Neural cell (in vitro differentiated cells): ENCODE results near the gene NSFL1C. TPM values are rescaled to one million over a fixed set of nuclear protein-coding genes. Genes with fewer than 3 reads are reported as not detected.

Source experiments
- H2AFZ ChIP-seq: fragments of 200-600, 300-800 bp; sonication (generic), shearing (Covaris generic); 2 replicates; pipeline ENCODE4 v1.6.0; 2014; ENCODE audit warnings: low read depth, mild to moderate bottlenecking, antibody characterized with exemption, low read length, moderate library complexity
- H3F3A ChIP-seq: fragments of 200-600 bp; shearing (Covaris generic); 2 replicates; pipeline ENCODE4 v1.6.1; 2016; ENCODE audit warnings: mild to moderate bottlenecking, moderate library complexity, mixed read lengths, antibody characterized with exemption, low read length; ENCODE audit not compliant: insufficient read depth, poor library complexity, severe bottlenecking
- H3K27ac ChIP-seq: fragments of 200-600, 300-800 bp; sonication (generic), shearing (Covaris generic); 2 replicates; pipeline ENCODE4 v1.5.1; 2014; ENCODE audit warnings: mild to moderate bottlenecking, low read length, moderate library complexity
- H3K27me3 ChIP-seq: fragments of 300-800, 200-600 bp; sonication (generic), shearing (Covaris generic); 2 replicates; pipeline ENCODE4 v1.6.0; 2014; ENCODE audit warnings: mild to moderate bottlenecking, low read depth, low read length, moderate library complexity; ENCODE audit not compliant: insufficient read depth
- H3K36me3 ChIP-seq: fragments of 300-800, 200-600 bp; sonication (generic), shearing (Covaris generic); 2 replicates; pipeline ENCODE4 v1.5.1; 2014; ENCODE audit warnings: mild to moderate bottlenecking, antibody characterized with exemption, low read length, moderate library complexity; ENCODE audit not compliant: insufficient read depth
- H3K4me2 ChIP-seq: fragments of 300-800, 200-600 bp; sonication (generic), shearing (Covaris generic); 2 replicates; pipeline ENCODE4 v1.6.0; 2014; ENCODE audit warnings: mild to moderate bottlenecking, low read length
- H3K4me3 ChIP-seq: fragments of 300-800, 200-600 bp; sonication (generic), shearing (Covaris generic); 2 replicates; pipeline ENCODE4 v1.5.1; 2014; ENCODE audit warnings: mild to moderate bottlenecking, low read length, moderate library complexity
- H3K79me2 ChIP-seq: fragments of 200-600 bp; shearing (Covaris generic); replicated peaks from 2 replicates; pipeline ENCODE4 v1.6.0; 2014; ENCODE audit warnings: mild to moderate bottlenecking, low read length, moderate library complexity; ENCODE audit not compliant: insufficient read depth
- H3K9ac ChIP-seq: fragments of 300-800, 200-600 bp; sonication (generic), shearing (Covaris generic); 2 replicates; pipeline ENCODE4 v1.6.1; 2016; ENCODE audit warnings: mild to moderate bottlenecking, low read length, mixed read lengths
- H3K9me2 ChIP-seq: fragments of 200-600 bp; shearing (Covaris generic); 2 replicates; pipeline ENCODE4 v1.6.1; 2016; ENCODE audit warnings: mild to moderate bottlenecking, low read length, mixed read lengths; ENCODE audit not compliant: insufficient read depth
- H3K9me3 ChIP-seq: fragments of 200-600, 300-800 bp; sonication (generic), shearing (Covaris generic); 2 replicates; pipeline ENCODE4 v1.6.1; 2016; ENCODE audit warnings: mild to moderate bottlenecking, mixed run types, low read length, moderate library complexity, mixed read lengths
- H4K20me1 ChIP-seq: fragments of 200-600 bp; shearing (Covaris generic); 2 replicates; pipeline ENCODE4 v1.6.1; 2016; ENCODE audit warnings: mild to moderate bottlenecking, mixed run types; ENCODE audit not compliant: insufficient read depth
- CTCF ChIP-seq: fragments of 450-650 bp; IDR thresholded peaks from 2 replicates; pipeline ENCODE4 v1.5.1; 2014; ENCODE audit warnings: antibody characterized with exemption, mild to moderate bottlenecking, moderate library complexity; ENCODE audit not compliant: poor library complexity, severe bottlenecking
- EP300 ChIP-seq: fragments of 450-650 bp; conservative IDR thresholded peaks from 2 replicates; pipeline ENCODE4 v1.6.1; 2014; ENCODE audit warnings: antibody characterized with exemption, mild to moderate bottlenecking, moderate library complexity; ENCODE audit not compliant: poor library complexity, severe bottlenecking
- EZH2 ChIP-seq: fragments of 200-600, 300-800 bp; shearing (Covaris generic), sonication (generic); IDR thresholded peaks from 2 replicates; pipeline ENCODE4 v1.6.1; 2014; ENCODE audit warnings: antibody characterized with exemption, low read length, borderline replicate concordance, mild to moderate bottlenecking; ENCODE audit not compliant: insufficient read depth, poor library complexity, severe bottlenecking
- MXI1 ChIP-seq: fragments of 450-650 bp; conservative IDR thresholded peaks from 2 replicates; pipeline ENCODE4 v1.6.1; 2014; ENCODE audit warnings: antibody characterized with exemption, mild to moderate bottlenecking; ENCODE audit not compliant: poor library complexity, severe bottlenecking
- POLR2AphosphoS5 ChIP-seq: IDR thresholded peaks from 2 replicates; pipeline ENCODE4 v1.6.1; 2012
- RAD21 ChIP-seq: fragments of 450-650 bp; conservative IDR thresholded peaks from 2 replicates; pipeline ENCODE4 v1.6.1; 2014; ENCODE audit warnings: antibody characterized with exemption, mild to moderate bottlenecking, moderate library complexity
- SMC3 ChIP-seq: fragments of 450-650 bp; conservative IDR thresholded peaks from 2 replicates; pipeline ENCODE4 v1.6.1; 2014; ENCODE audit warnings: antibody characterized with exemption, mild to moderate bottlenecking, moderate library complexity; ENCODE audit not compliant: poor library complexity
- TAF1 ChIP-seq: IDR thresholded peaks from 2 replicates; pipeline ENCODE4 v1.6.1; 2012; ENCODE audit warnings: low read depth
- polyA plus RNA-seq: library from polyadenylated mRNA; depleted of rRNA; stranded (reverse); fragments of >200 nt; gene quantifications from 2 replicates; pipeline ENCODE4 v1.2.3, GENCODE V29; 2014
- TF ChIP-seq, protein P1 (sequence below): IDR thresholded peaks from 2 replicates; pipeline ENCODE4 v1.6.1; 2012; ENCODE audit warnings: borderline replicate concordance

The NSFL1C gene
- polyA plus RNA-seq, 1 donor from 2014 or later: 48.7 TPM

DNA sequence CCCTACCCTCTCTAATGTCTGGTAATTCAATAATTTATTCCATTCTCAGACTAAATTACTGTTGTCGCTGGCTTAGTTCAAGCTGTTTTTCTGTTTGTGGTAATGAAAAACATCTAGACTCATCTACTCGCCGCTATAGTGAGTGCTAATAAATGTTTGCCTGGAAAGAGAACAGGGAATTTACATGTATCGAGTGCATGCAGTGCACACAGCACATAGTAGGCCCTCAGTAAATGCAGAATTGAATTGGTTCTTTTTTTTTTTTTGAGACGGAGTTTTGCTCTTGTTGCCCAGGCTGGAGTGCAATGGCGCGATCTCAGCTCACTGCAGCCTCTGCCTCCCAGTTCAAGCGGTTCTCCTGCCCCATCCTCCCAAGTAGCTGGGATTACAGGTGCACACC is 7.7 kb upstream of the NSFL1C start:
- no peak overlapping the region for H3K9ac ChIP-seq
- H3K36me3 ChIP-seq: no peaks in the 10 kb centered on the region
- no peaks in the 10 kb centered on the region for H3K79me2 ChIP-seq
- TF ChIP-seq RAD21 (no peak), CTCF (no peak), POLR2AphosphoS5 (no peak), TAF1 (no peak)
- TF ChIP-seq, protein P1, sequence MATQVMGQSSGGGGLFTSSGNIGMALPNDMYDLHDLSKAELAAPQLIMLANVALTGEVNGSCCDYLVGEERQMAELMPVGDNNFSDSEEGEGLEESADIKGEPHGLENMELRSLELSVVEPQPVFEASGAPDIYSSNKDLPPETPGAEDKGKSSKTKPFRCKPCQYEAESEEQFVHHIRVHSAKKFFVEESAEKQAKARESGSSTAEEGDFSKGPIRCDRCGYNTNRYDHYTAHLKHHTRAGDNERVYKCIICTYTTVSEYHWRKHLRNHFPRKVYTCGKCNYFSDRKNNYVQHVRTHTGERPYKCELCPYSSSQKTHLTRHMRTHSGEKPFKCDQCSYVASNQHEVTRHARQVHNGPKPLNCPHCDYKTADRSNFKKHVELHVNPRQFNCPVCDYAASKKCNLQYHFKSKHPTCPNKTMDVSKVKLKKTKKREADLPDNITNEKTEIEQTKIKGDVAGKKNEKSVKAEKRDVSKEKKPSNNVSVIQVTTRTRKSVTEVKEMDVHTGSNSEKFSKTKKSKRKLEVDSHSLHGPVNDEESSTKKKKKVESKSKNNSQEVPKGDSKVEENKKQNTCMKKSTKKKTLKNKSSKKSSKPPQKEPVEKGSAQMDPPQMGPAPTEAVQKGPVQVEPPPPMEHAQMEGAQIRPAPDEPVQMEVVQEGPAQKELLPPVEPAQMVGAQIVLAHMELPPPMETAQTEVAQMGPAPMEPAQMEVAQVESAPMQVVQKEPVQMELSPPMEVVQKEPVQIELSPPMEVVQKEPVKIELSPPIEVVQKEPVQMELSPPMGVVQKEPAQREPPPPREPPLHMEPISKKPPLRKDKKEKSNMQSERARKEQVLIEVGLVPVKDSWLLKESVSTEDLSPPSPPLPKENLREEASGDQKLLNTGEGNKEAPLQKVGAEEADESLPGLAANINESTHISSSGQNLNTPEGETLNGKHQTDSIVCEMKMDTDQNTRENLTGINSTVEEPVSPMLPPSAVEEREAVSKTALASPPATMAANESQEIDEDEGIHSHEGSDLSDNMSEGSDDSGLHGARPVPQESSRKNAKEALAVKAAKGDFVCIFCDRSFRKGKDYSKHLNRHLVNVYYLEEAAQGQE: no peak
- H4K20me1 ChIP-seq: no peaks in the 10 kb centered on the region
- H3K9me3 ChIP-seq: no peaks in the 10 kb centered on the region
- H3K27me3 ChIP-seq: no peaks in the 10 kb centered on the region
- no peak overlapping the region for H3K27ac ChIP-seq
- no peaks in the 10 kb centered on the region for H3K9me2 ChIP-seq
- H3K4me2 ChIP-seq: no peak overlapping the region
- no peaks in the 10 kb centered on the region for H3F3A ChIP-seq
- no peak overlapping the region for H3K4me3 ChIP-seq
- H2AFZ ChIP-seq: no peak overlapping the region

DNA sequence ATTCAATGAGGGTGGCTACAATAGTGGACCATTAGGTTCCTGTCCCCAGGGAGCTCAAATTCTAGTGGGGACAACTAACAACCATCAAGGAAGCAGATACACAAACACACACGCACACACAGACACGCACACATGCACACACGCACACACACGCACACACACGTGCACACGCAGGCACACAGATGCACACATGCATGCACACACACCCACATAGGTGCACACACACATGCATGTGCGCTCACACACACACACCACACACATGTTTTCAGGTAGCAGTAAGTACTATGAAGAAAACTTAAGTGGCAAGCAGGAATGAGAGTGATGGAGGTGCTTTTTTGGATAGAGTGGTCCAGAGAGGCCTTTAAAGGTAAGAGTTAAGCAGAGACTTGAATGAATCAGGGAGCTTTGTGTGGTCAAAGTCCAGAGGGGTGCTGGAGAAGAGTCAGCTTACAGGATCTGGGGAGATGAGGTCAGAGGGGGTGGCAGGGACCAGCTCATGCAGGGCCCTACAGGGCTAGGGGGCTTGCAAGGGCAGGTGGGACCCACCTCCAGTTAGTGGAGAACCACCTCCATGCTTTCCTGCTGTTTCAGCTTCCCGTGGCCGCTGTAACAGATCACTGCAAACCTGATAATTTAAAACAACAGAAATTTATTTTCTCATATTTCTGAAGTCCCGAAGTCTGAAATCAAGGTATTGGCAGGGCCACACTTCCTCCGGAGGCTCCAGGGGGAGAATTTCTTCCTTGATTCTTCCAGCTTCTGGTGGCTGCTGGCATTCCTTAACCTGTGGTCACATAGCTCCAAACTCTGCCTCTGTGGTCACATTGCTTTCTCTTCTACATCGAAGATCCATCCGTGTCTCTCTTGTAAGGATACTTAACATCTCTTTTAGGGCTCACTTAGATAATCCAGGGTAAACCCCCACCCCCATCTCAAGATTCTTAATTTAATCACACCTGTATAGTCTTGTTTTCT is 6.9 kb upstream of the NSFL1C start:
- Histone ChIP-seq H3K27ac (no peak overlapping the region), H3K9me3 (no peaks in the 10 kb centered on the region), H3K4me3 (no peak overlapping the region), H3K9ac (no peak overlapping the region), H4K20me1 (no peaks in the 10 kb centered on the region), H3K79me2 (no peaks in the 10 kb centered on the region), H2AFZ (no peak overlapping the region), H3K9me2 (no peaks in the 10 kb centered on the region), H3K27me3 (no peaks in the 10 kb centered on the region), H3K36me3 (no peaks in the 10 kb centered on the region), H3F3A (no peaks in the 10 kb centered on the region), H3K4me2 (no peak overlapping the region)
- TF ChIP-seq EZH2: no peak
- no peak for TF ChIP-seq MXI1
- TF ChIP-seq RAD21: no peak
- no peak for TF ChIP-seq SMC3
- no peak for TF ChIP-seq EP300
- TF ChIP-seq, protein P1: no peak
- TF ChIP-seq TAF1: no peak
- TF ChIP-seq POLR2AphosphoS5: no peak
- no peak for TF ChIP-seq CTCF
